Measurements from ENCODE around the gene ATIC.

Gene ATIC

DNA sequence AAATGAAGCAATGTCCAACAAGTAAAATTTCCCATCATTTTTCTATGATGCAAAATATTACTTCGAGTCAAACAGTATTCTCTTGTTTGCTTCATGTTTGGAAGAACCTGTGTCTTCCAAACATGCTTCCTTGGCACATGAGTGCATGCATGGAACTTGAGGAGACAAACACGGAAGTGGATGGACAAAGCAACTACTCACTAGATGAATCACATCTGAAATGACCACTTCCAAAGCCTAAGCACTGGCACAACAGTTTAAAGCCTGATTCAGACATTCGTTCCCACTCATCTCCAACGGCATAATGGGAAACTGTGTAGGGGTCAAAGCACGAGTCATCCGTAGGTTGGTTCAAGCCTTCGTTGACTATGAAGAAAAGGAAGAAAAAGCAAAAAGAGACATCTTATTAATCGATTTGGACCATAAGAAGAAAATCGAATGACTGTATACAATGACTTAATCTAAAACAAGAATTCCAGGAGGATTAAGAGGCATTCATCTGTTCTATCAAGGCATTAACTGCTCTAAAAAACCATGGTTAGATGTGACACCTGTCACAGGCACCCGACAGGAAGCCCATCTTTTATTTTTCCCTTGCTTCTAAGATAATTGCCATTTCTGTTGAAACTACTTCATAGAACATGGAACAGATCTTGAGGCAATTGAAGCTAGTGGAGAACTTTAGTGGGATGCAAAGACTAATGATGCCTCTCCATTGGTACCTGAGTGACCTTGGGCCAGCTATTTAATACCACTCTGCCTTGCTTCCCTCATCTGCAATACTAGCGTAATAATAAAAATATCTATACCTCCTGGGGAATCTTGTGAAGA is 56.0 kb downstream of the ATIC start:
- H3K4me3 ChIP-seq (ENCODE audit: low read depth, low read length), result no peak overlapping the region
- H3K27ac ChIP-seq (ENCODE audit: low read depth, low read length), result peak overlapping the region; percentile 65
- no peaks in the 10 kb centered on the region for H3K79me2 ChIP-seq (ENCODE audit: control insufficient read depth, insufficient read depth, low read length, unreplicated experiment)
- no peaks in the 10 kb centered on the region for H3K27me3 ChIP-seq (ENCODE audit: insufficient read depth, low read length)
- peaks cover 34% of the 10 kb centered on the region for H3K4me1 ChIP-seq (ENCODE audit: control insufficient read depth, insufficient read depth, low read length, unreplicated experiment)
- H3K36me3 ChIP-seq (ENCODE audit: insufficient read depth, low read length), result peaks cover 85% of the 10 kb centered on the region
- H2AFZ ChIP-seq (ENCODE audit: low read length, unreplicated experiment), result no peak overlapping the region

DNA sequence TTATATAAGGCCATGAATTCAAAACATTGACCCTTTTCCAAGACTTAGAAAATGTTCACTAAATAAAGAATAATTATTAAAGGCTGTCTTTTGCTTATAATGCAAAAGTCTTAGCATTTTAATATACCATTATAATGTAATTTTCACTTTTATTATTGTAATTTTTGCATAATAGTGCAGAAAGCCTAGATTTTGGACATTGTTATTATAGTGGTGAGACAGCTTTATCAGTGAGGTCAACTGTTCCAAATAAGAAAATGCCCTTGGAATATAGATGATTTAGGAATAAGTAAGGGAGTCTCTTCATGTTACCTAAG is 56.6 kb downstream of the ATIC start:
- peaks cover 85% of the 10 kb centered on the region for H3K36me3 ChIP-seq (ENCODE audit: insufficient read depth, low read length)
- no peaks in the 10 kb centered on the region for H3K27me3 ChIP-seq (ENCODE audit: insufficient read depth, low read length)
- H3K27ac ChIP-seq (ENCODE audit: low read depth, low read length), result peak overlapping the region; percentile 65
- no peak overlapping the region for H2AFZ ChIP-seq (ENCODE audit: low read length, unreplicated experiment)
- peaks cover 34% of the 10 kb centered on the region for H3K4me1 ChIP-seq (ENCODE audit: control insufficient read depth, insufficient read depth, low read length, unreplicated experiment)
- H3K4me3 ChIP-seq (ENCODE audit: low read depth, low read length), result no peak overlapping the region
- no peaks in the 10 kb centered on the region for H3K79me2 ChIP-seq (ENCODE audit: control insufficient read depth, insufficient read depth, low read length, unreplicated experiment)

DNA sequence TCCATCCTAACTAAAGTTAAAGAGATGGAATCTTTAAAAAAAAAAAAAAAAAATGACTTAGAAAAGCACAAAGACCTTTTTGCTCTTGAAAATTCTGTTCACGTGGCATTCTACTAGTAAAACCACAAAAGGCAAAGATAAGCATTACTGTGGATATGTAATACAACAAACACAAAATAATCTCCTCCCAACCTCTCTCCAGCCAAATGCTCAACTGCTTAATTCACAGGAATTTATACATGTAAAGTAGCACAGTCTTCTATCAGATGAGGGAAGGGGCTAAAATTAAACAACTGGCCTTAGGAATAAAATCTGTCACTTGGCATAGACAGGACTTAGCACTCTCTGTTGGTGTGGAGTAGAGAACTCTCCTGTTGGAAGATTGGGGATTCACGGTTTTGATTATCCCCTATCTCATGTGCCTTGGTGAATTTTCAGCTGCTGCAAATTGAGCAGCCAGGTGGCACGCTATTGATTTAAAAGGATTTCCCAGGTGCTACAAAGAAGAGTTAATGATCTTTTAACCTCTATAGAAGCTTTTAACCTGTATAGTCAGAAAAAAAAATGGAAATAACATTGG is 57.4 kb downstream of the ATIC start:
- H3K4me3 ChIP-seq (ENCODE audit: low read depth, low read length), result no peak overlapping the region
- no peaks in the 10 kb centered on the region for H3K27me3 ChIP-seq (ENCODE audit: insufficient read depth, low read length)
- no peaks in the 10 kb centered on the region for H3K79me2 ChIP-seq (ENCODE audit: control insufficient read depth, insufficient read depth, low read length, unreplicated experiment)
- H3K27ac ChIP-seq (ENCODE audit: low read depth, low read length), result peak overlapping the region; percentile 65
- no peak overlapping the region for H2AFZ ChIP-seq (ENCODE audit: low read length, unreplicated experiment)
- H3K36me3 ChIP-seq (ENCODE audit: insufficient read depth, low read length), result peaks cover 82% of the 10 kb centered on the region
- peaks cover 34% of the 10 kb centered on the region for H3K4me1 ChIP-seq (ENCODE audit: control insufficient read depth, insufficient read depth, low read length, unreplicated experiment)

DNA sequence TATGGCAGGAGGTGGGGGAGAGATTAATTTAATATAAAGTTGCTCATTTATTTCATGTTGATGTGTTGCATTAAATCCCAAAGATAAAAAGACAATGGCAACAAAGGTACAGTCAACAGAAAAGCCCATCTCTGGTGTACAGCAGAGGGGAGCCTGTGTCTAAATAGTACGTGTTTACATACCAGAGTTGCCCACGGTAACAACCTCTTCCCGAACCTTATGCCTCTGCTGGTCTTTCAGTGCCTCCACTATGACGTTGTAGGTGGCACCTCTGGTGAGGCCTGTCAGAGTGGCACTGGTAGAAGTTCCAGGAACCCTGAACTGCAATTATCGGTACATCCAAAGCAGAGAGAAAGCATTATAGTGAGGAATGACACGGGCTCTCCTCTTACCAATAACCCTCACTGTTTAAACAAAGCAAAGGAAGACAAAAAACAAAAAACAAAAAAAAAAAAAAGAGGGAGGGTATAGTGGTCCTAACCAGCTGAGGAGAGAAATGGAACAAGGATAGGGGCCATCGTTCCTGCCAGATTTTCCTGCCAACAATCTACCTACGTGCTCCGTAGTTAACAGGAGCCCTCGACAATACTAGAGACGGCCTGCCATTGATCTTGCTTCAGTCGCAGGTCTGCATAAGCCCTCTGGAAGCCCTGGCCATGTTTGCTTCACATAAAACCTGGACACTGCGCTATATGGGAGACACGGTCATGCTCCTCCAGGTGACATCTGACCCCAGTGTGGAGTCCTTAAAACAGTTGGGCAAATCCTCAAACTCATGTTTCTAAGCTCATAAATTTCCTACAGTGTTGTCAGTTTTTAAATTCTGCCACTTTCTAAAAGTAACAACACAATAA is 58.5 kb downstream of the ATIC start:
- peaks cover 82% of the 10 kb centered on the region for H3K36me3 ChIP-seq (ENCODE audit: insufficient read depth, low read length)
- H3K27ac ChIP-seq (ENCODE audit: low read depth, low read length), result peak overlapping the region; percentile 65
- H3K4me1 ChIP-seq (ENCODE audit: control insufficient read depth, insufficient read depth, low read length, unreplicated experiment), result peaks cover 28% of the 10 kb centered on the region
- H2AFZ ChIP-seq (ENCODE audit: low read length, unreplicated experiment), result no peak overlapping the region
- no peaks in the 10 kb centered on the region for H3K27me3 ChIP-seq (ENCODE audit: insufficient read depth, low read length)
- no peaks in the 10 kb centered on the region for H3K79me2 ChIP-seq (ENCODE audit: control insufficient read depth, insufficient read depth, low read length, unreplicated experiment)
- H3K4me3 ChIP-seq (ENCODE audit: low read depth, low read length), result no peak overlapping the region

DNA sequence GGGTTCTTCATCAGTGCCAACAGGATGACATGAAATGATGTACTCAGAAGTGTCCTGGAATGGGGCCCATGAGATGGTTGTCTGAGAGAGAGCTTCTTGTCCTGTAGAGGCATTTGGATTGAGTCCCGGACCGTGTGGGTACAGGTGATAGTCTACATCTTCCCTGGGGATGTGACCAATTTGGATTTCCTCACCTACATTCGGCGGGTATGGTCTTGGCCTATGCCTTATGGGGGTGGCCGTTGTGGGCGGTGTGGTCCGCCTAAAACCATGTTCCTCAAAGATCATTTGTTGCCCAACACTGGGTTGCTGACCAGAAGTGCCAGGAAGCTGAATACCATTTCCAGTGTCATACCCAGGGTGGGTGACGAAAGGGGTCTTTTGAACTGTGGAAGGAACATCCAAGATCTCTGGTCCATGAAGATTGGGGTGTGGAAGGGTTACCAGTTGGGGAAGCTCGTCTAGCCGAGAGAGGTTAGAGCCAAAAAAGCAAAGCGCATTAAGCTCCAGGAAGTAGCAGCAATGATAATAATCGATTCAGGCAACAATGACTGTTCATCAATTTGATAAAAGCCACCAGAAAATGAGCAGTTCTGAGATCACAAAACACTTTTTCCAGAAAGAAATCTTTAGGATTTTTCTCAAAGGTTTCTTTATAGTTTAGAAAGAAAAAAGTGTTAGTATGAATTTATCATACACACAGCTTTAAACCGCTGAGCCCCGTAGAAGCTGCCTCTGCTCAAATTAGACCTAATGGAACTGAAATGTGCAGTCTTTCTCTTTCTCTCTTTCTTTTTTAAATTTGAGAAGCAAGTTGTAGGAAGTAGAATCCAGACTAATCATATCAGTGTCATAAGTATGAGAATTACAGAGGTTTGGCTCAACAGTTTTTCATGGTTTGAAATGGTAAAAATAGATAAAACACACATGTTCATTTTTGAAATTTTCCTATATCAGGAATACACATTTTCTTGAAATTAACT is 60.3 kb downstream of the ATIC start:
- H3K27me3 ChIP-seq (ENCODE audit: insufficient read depth, low read length), result no peaks in the 10 kb centered on the region
- H3K27ac ChIP-seq (ENCODE audit: low read depth, low read length), result peak overlapping the region; percentile 65
- H3K4me1 ChIP-seq (ENCODE audit: control insufficient read depth, insufficient read depth, low read length, unreplicated experiment), result peaks cover 31% of the 10 kb centered on the region
- H3K4me3 ChIP-seq (ENCODE audit: low read depth, low read length), result no peak overlapping the region
- H3K36me3 ChIP-seq (ENCODE audit: insufficient read depth, low read length), result peaks cover 83% of the 10 kb centered on the region
- no peak overlapping the region for H2AFZ ChIP-seq (ENCODE audit: low read length, unreplicated experiment)
- H3K79me2 ChIP-seq (ENCODE audit: control insufficient read depth, insufficient read depth, low read length, unreplicated experiment), result peaks cover 5% of the 10 kb centered on the region

DNA sequence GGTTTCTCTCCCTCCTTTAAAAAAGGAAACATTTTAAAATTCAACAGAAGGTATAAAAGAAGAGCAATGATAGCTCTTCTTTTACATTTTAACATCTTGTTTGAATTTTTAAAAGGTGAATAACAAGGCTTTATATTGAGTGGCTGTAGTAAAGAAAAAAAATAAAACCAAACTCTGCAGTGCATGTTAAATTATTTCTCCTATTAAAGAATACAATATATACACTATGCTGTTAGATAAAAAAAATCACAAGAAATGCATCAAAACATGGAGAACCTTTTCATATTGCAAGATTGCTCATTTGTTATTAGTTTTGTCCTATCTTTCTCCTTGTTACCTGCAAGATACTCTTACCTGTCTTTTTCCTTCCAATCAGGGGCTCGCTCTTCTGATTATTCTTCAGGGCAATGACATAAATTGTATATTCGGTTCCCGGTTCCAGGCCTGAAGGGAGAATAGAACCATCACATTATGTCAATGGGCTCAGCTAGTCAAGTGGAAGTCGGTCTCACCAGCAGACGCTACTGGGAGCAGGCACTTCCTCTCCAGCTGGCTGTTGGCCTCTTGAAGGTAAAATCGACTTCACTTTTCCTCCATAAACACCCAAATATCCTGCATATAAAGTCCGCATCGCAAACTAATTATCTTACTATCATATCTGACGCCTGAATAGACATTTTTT is 61.2 kb downstream of the ATIC start:
- no peak overlapping the region for H3K4me3 ChIP-seq (ENCODE audit: low read depth, low read length)
- peaks cover 24% of the 10 kb centered on the region for H3K4me1 ChIP-seq (ENCODE audit: control insufficient read depth, insufficient read depth, low read length, unreplicated experiment)
- peak overlapping the region; percentile 65 for H3K27ac ChIP-seq (ENCODE audit: low read depth, low read length)
- no peaks in the 10 kb centered on the region for H3K27me3 ChIP-seq (ENCODE audit: insufficient read depth, low read length)
- peaks cover 81% of the 10 kb centered on the region for H3K36me3 ChIP-seq (ENCODE audit: insufficient read depth, low read length)
- peaks cover 5% of the 10 kb centered on the region for H3K79me2 ChIP-seq (ENCODE audit: control insufficient read depth, insufficient read depth, low read length, unreplicated experiment)
- H2AFZ ChIP-seq (ENCODE audit: low read length, unreplicated experiment), result no peak overlapping the region

DNA sequence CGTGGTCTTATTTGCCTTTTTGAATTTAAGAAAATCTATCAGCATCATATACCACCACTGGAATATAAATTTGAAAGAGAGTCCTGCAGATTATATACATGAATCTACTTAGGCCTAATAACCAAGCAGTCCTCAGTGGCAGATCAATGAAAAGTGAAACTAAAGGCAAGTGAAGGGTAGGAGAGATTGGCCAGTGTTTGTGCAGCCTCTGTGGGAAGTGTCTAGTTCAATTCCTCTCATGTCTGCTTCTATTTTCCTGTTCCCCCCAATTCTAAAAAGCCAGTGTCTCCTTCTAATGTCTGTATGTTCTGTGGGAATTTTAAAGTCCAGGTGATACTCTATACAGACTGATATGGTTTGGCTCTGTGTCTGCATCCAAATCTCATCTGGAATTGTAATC is 62.1 kb downstream of the ATIC start:
- Histone ChIP-seq H3K27me3 (ENCODE audit: insufficient read depth, low read length) (no peaks in the 10 kb centered on the region), H3K27ac (ENCODE audit: low read depth, low read length) (peak overlapping the region; percentile 61), H3K79me2 (ENCODE audit: control insufficient read depth, insufficient read depth, low read length, unreplicated experiment) (peaks cover 7% of the 10 kb centered on the region), H3K36me3 (ENCODE audit: insufficient read depth, low read length) (peaks cover 82% of the 10 kb centered on the region), H3K4me1 (ENCODE audit: control insufficient read depth, insufficient read depth, low read length, unreplicated experiment) (peaks cover 30% of the 10 kb centered on the region), H3K4me3 (ENCODE audit: low read depth, low read length) (no peak overlapping the region), H2AFZ (ENCODE audit: low read length, unreplicated experiment) (no peak overlapping the region)

DNA sequence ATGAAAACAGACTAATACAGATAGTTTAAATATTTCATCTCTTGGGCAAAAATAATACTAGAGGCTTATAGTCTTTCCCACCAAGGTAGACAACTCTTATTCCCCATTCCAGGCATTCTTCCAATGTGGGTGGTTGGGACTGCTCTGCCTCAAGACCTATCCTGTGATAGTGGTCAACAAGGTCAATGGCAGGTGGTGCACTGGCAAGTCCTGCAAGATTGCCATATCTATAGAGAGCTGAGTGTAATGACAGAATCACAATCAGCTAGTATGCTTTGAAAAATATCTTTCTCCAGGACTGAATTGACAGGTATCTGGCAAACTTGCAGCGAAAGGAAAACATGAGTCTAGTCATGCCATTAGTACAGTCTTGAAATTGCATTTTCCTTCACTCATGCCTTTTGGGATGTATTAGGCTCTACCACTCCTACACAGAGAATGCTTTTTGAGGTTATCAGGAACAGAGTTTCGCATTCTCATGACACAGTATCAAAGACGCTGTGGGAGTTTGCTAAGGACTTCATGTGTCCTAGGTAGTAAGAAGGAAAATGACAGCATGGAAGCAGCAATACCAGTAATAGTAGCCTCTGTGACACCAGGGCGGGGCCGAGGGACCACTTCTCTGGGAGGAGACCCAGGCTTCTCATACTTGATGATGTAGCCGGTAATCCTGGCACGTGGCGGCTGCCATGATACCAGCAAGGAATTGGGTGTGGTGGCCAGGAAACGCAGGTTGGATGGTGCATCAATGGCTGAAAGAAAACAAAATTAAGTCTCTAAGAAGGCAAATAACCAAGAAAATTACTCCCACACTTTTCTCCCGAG is 63.0 kb downstream of the ATIC start:
- H3K4me3 ChIP-seq (ENCODE audit: low read depth, low read length), result no peak overlapping the region
- no peaks in the 10 kb centered on the region for H3K27me3 ChIP-seq (ENCODE audit: insufficient read depth, low read length)
- peaks cover 9% of the 10 kb centered on the region for H3K79me2 ChIP-seq (ENCODE audit: control insufficient read depth, insufficient read depth, low read length, unreplicated experiment)
- peaks cover 25% of the 10 kb centered on the region for H3K4me1 ChIP-seq (ENCODE audit: control insufficient read depth, insufficient read depth, low read length, unreplicated experiment)
- H3K36me3 ChIP-seq (ENCODE audit: insufficient read depth, low read length), result peaks cover 81% of the 10 kb centered on the region
- H2AFZ ChIP-seq (ENCODE audit: low read length, unreplicated experiment), result no peak overlapping the region
- peak overlapping the region; percentile 61 for H3K27ac ChIP-seq (ENCODE audit: low read depth, low read length)

DNA sequence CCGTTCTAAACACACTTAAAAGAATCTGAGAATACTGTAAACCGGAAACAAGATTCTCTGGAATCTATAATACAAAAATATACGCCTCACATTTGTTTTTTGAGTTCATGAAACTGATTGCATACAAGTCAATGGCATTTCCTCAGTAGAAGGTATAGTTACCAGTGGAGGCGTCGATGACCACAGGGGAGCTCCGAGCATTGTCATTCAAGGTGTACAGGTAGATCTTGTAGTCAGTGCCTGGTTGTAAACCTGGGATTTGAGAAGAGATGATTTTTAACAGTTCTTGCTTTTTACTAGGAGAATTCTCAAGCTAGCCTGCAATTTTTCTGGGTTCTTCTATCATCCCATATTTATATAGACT is 63.6 kb downstream of the ATIC start:
- Histone ChIP-seq H3K79me2 (ENCODE audit: control insufficient read depth, insufficient read depth, low read length, unreplicated experiment) (peaks cover 9% of the 10 kb centered on the region), H3K27me3 (ENCODE audit: insufficient read depth, low read length) (no peaks in the 10 kb centered on the region), H3K27ac (ENCODE audit: low read depth, low read length) (peak overlapping the region; percentile 61), H3K36me3 (ENCODE audit: insufficient read depth, low read length) (peaks cover 86% of the 10 kb centered on the region), H3K4me3 (ENCODE audit: low read depth, low read length) (no peak overlapping the region), H2AFZ (ENCODE audit: low read length, unreplicated experiment) (no peak overlapping the region), H3K4me1 (ENCODE audit: control insufficient read depth, insufficient read depth, low read length, unreplicated experiment) (peaks cover 19% of the 10 kb centered on the region)
